ENCODE results near the gene MCCC1. TPM values are rescaled to one million over a fixed set of nuclear protein-coding genes. Genes with fewer than 3 reads are reported as not detected.

Gene MCCC1
- total RNA-seq, 4 donors from 2014 or later: 76.6 to 123 (median 86.2) TPM

- no peak for TF ChIP-seq CTCF (IDR thresholded peaks at IDR 0.05; ENCODE audit: low read depth)
Measured at GRCh38 chr3:183116025-183116614, 16.8 kb upstream of the MCCC1 start.

GRCh38 chr3:183114384-183115178, 15.3 kb upstream of the MCCC1 start:
- no peak for TF ChIP-seq CTCF (IDR thresholded peaks at IDR 0.05; ENCODE audit: low read depth)

- TF ChIP-seq CTCF (IDR thresholded peaks at IDR 0.05; ENCODE audit: low read depth): no peak
Measured at GRCh38 chr3:183108470-183108869, 9.2 kb upstream of the MCCC1 start.

- TF ChIP-seq CTCF (IDR thresholded peaks at IDR 0.05; ENCODE audit: low read depth): no peak
Measured at GRCh38 chr3:183108001-183108449, 8.7 kb upstream of the MCCC1 start.

GRCh38 chr3:183106635-183107034, 7.3 kb upstream of the MCCC1 start:
- TF ChIP-seq CTCF (IDR thresholded peaks at IDR 0.05; ENCODE audit: low read depth): no peak

- TF ChIP-seq CTCF (IDR thresholded peaks at IDR 0.05; ENCODE audit: low read depth): no peak
Measured at GRCh38 chr3:183100376-183100775, 1.1 kb upstream of the MCCC1 start.

- TF ChIP-seq CTCF (IDR thresholded peaks at IDR 0.05; ENCODE audit: low read depth): no peak
Measured at GRCh38 chr3:183099838-183100204, 525 bp upstream of the MCCC1 start.

All from subcutaneous adipose tissue (tissue), 4 donors.